ENCODE results near the gene CHI3L2. TPM values are rescaled to one million over a fixed set of nuclear protein-coding genes. Genes with fewer than 3 reads are reported as not detected.
A peak's percentile ranks its signal among the peaks of the same experiment; 100 is the strongest.

The CHI3L2 gene
- total and polyA plus RNA-seq, 10 of the 15 experiments (the other 5 are each of a cell fraction or from before 2014, with no cell fraction given) = 37.1 to 508 (median 98.3) TPM

GRCh38 chr1:111191496-111191895, 36.0 kb upstream of the CHI3L2 start:
- peaks cover 47% of the 10 kb centered on the region for H3K79me2 ChIP-seq (ENCODE audit: control insufficient read depth, insufficient read depth, low read length)
- H3K27me3 ChIP-seq (replicated peaks in 1 of 2; ENCODE audit: control insufficient read depth in 2 of 2, insufficient read depth in 2 of 2, low read length in 1 of 2) = no peaks in the 10 kb centered on the region
- CTCF ChIA-PET = interaction anchor here (0.8 to 14.9 kb wide), 11 partner anchors 8 to 563 kb away, joined by 3 to 239 read pairs (median 4); no protein-coding TSS in a partner anchor
- RAD21 ChIA-PET (ENCODE audit: unreplicated experiment) = interaction anchor here (1.1 to 15.0 kb wide), 5 partner anchors 26 to 161 kb away, joined by 3 to 542 read pairs (median 5); no protein-coding TSS in a partner anchor
- no peaks in the 10 kb centered on the region for H3K9me3 ChIP-seq (replicated peaks; ENCODE audit: control insufficient read depth, insufficient read depth, low read length)
- no peak overlapping the region for H2AFZ ChIP-seq (ENCODE audit: control insufficient read depth, low read depth, low read length)
- no peak overlapping the region for H3K27ac ChIP-seq (ENCODE audit: control insufficient read depth, insufficient read depth)
- FAIRE-seq (no peak), DNase-seq (ENCODE audit: low read depth, low spot score) (no peak), ATAC-seq (no peak)
- WGBS (ENCODE audit: insufficient coverage, insufficient replicate concordance, low lambda C conversion rate, missing lambda C conversion rate) = 65% methylated on average over 3 of the region's 3 CpGs
- BruUV-seq (replicated peaks) = no TSS peak
- no peak overlapping the region for H3K4me3 ChIP-seq
- SMC1A ChIA-PET (ENCODE audit: uncharacterized antibody, unreplicated experiment) = interaction anchor here (0.8 to 4.0 kb wide), 21 partner anchors 9 to 210 kb away, joined by 3 to 105 read pairs (median 4); partner anchors contain the start of gene DENND2D
- POLR2A ChIA-PET = interaction anchor here (0.6 to 12.8 kb wide), 6 partner anchors 12 to 56 kb away, joined by 3 to 371 read pairs (median 3); no protein-coding TSS in a partner anchor
- H3K36me3 ChIP-seq (ENCODE audit: control insufficient read depth in 2 of 2, insufficient read depth in 2 of 2, low read length in 1 of 2) = peaks cover 25 to 63% of the 10 kb centered on the region in 2 experiments
- no peak for TF ChIP-seq SREBF2 (IDR thresholded peaks at IDR 0.05; ENCODE audit: low read length)
- TF ChIP-seq PML (IDR thresholded peaks at IDR 0.05; ENCODE audit: low read length) = peak; percentile 49; the same call in 1 of the 2 replicates
- H3K4me2 ChIP-seq (ENCODE audit: control insufficient read depth, insufficient read depth) = no peak overlapping the region
- intact Hi-C loops (cut with micrococcal nuclease; ENCODE audit: unreplicated experiment) = loop anchor here (5.0 kb wide), 1 partner anchor 44 kb away; no protein-coding TSS in a partner anchor
- peaks cover 35% of the 10 kb centered on the region for H3K4me1 ChIP-seq (ENCODE audit: control insufficient read depth, insufficient read depth, low read length)
- no peaks in the 10 kb centered on the region for H4K20me1 ChIP-seq (ENCODE audit: control insufficient read depth, insufficient read depth)
- in situ Hi-C loops (cut with MboI) = no loop called here
- no peak overlapping the region for H3K9ac ChIP-seq (ENCODE audit: control insufficient read depth, insufficient read depth, low read length)

- Histone ChIP-seq H3K79me2 (ENCODE audit: control insufficient read depth, insufficient read depth, low read length) (peaks cover 53% of the 10 kb centered on the region), H3K9me3 (replicated peaks; ENCODE audit: control insufficient read depth, insufficient read depth, low read length) (no peaks in the 10 kb centered on the region), H3K9ac (ENCODE audit: control insufficient read depth, insufficient read depth, low read length) (peak overlapping the region; percentile 46), H3K4me3 (0 out of 2 replicates have a peak overlapping the region, but pooled peaks have one; percentile 50), H2AFZ (ENCODE audit: control insufficient read depth, low read depth, low read length) (no peak overlapping the region), H4K20me1 (ENCODE audit: control insufficient read depth, insufficient read depth) (no peaks in the 10 kb centered on the region), H3K27me3 (replicated peaks in 1 of 2; ENCODE audit: control insufficient read depth in 2 of 2, insufficient read depth in 2 of 2, low read length in 1 of 2) (no peaks in the 10 kb centered on the region), H3K27ac (ENCODE audit: control insufficient read depth, insufficient read depth) (peak overlapping the region; percentile 92), H3K36me3 (ENCODE audit: control insufficient read depth in 2 of 2, insufficient read depth in 2 of 2, low read length in 1 of 2) (peaks cover 25 to 59% of the 10 kb centered on the region in 2 experiments), H3K4me2 (ENCODE audit: control insufficient read depth, insufficient read depth) (peak overlapping the region; percentile 61), H3K4me1 (ENCODE audit: control insufficient read depth, insufficient read depth, low read length) (peaks cover 35% of the 10 kb centered on the region)
- TF ChIP-seq ZNF592 (IDR thresholded peaks at IDR 0.05) = no peak
- TF ChIP-seq POLR2A (IDR thresholded peaks at IDR 0.05; ENCODE audit: low read depth, low read length) = peak; percentile 79
- ATAC-seq (peak; percentile 1), DNase-seq (ENCODE audit: low read depth, low spot score) (no peak), FAIRE-seq (no peak)
- ChIA-PET RAD21 (ENCODE audit: unreplicated experiment) (interaction anchor here (1.1 to 15.0 kb wide), 7 partner anchors 9 to 162 kb away, joined by 3 to 542 read pairs (median 5); no protein-coding TSS in a partner anchor), CTCF (interaction anchor here (0.8 to 14.9 kb wide), 9 partner anchors 9 to 563 kb away, joined by 3 to 239 read pairs (median 4); no protein-coding TSS in a partner anchor), POLR2A (interaction anchor here (0.6 to 12.8 kb wide), 8 partner anchors 13 to 66 kb away, joined by 3 to 371 read pairs (median 3); no protein-coding TSS in a partner anchor), SMC1A (ENCODE audit: uncharacterized antibody, unreplicated experiment) (interaction anchor here (0.8 to 8.3 kb wide), 23 partner anchors 7 to 209 kb away, joined by 3 to 105 read pairs (median 5); partner anchors contain the start of gene DENND2D)
- in situ Hi-C loops (cut with MboI) (no loop called here), intact Hi-C loops (cut with micrococcal nuclease; ENCODE audit: unreplicated experiment) (loop anchor here (5.0 kb wide), 1 partner anchor 45 kb away; no protein-coding TSS in a partner anchor)
- WGBS (ENCODE audit: insufficient coverage, insufficient replicate concordance, low lambda C conversion rate, missing lambda C conversion rate) = 99% methylated on average over 5 of the region's 5 CpGs
- no TSS peak for BruUV-seq (replicated peaks)
Observed at GRCh38 chr1:111192074-111192473, 35.4 kb upstream of the CHI3L2 start.

Measured in GM12878 (cell line).